Peyer's patch (tissue), 4 donors: ENCODE measurements around the gene SEC16B.

Source experiments
- POLR2A ChIP-seq, 2 donors: fragments of 450-650 bp; IDR thresholded peaks; one replicate each; pipeline ENCODE4 v1.5.1; 2017; ENCODE audit warnings: antibody characterized with exemption in 2 of 2, mild to moderate bottlenecking in 2 of 2, moderate library complexity in 2 of 2
- TF ChIP-seq, protein P1 (sequence below), 6 experiments: fragments of 450-650 bp in 4 of 6; fragments of 200-600 bp in 2 of 6; sonication (generic) in 1 of 6; IDR thresholded peaks; one replicate each; pipeline ENCODE4 v1.5.1; 2017 to 2019; ENCODE audit warnings: antibody characterized with exemption in 6 of 6, mild to moderate bottlenecking in 3 of 6, moderate library complexity in 1 of 6

DNA sequence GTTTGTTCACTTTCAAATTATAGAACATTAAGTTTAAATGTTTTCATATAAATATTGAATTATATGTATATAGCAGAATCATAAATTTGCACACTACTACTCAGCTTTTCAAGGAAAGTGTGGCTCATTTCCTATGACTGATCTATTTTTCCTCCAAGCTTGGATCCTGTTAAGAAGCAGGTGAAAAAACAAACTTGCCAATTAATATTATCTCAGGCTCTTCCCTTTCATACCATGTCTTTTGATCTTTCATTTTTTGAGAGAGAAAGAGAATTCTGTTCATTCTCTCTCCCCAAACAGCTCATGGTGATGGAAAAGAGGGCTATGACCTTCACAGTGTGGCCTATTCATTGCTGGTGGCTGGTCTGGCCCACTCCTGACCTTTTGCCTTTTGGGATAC, 43.7 kb downstream of the SEC16B start:
- TF ChIP-seq, protein P1, sequence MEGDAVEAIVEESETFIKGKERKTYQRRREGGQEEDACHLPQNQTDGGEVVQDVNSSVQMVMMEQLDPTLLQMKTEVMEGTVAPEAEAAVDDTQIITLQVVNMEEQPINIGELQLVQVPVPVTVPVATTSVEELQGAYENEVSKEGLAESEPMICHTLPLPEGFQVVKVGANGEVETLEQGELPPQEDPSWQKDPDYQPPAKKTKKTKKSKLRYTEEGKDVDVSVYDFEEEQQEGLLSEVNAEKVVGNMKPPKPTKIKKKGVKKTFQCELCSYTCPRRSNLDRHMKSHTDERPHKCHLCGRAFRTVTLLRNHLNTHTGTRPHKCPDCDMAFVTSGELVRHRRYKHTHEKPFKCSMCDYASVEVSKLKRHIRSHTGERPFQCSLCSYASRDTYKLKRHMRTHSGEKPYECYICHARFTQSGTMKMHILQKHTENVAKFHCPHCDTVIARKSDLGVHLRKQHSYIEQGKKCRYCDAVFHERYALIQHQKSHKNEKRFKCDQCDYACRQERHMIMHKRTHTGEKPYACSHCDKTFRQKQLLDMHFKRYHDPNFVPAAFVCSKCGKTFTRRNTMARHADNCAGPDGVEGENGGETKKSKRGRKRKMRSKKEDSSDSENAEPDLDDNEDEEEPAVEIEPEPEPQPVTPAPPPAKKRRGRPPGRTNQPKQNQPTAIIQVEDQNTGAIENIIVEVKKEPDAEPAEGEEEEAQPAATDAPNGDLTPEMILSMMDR (IDR thresholded peaks at IDR 0.05), result no peak
- no peak for TF ChIP-seq POLR2A (IDR thresholded peaks at IDR 0.05)
